HAP-1 (cell line): ENCODE results near the gene ITFG2.
"Not testable (repeated sequence)": the region's sequence is repeated elsewhere in the genome, so short reads cannot be mapped to it uniquely, and the experiment has no call there.

Source experiments
- DNase-seq, 2 experiments: peaks; one replicate each; pipeline ENCODE4 v3.0.0-alpha.2; 2016 to 2020; ENCODE audit warnings: low spot score in 2 of 2
- H3K27me3 ChIP-seq: fragments of 250-450 bp; sonication (Bioruptor Pico); 2 replicates; pipeline ENCODE4 v1.5.1; 2020; ENCODE audit warnings: low read depth, mild to moderate bottlenecking, moderate library complexity
- H3K36me3 ChIP-seq: fragments of 250-450 bp; sonication (Bioruptor Pico); replicated peaks from 2 replicates; pipeline ENCODE4 v1.5.1; 2020; ENCODE audit warnings: mild to moderate bottlenecking
- H3K4me1 ChIP-seq: fragments of 250-450 bp; sonication (Bioruptor Pico); 2 replicates; pipeline ENCODE4 v1.5.1; 2020; ENCODE audit warnings: mild to moderate bottlenecking
- H3K4me3 ChIP-seq: fragments of 250-450 bp; sonication (Bioruptor Pico); 2 replicates; pipeline ENCODE4 v1.5.1; 2020; ENCODE audit warnings: mild to moderate bottlenecking, moderate library complexity
- H3K9me3 ChIP-seq: fragments of 250-450 bp; sonication (Bioruptor Pico); 2 replicates; pipeline ENCODE4 v1.5.1; 2020; ENCODE audit warnings: mild to moderate bottlenecking, moderate library complexity
- in situ Hi-C: fragments of 300-500 bp; cut with MboI; formaldehyde crosslinking; loops from 3 replicates; pipeline ENCODE4 v1.14.3; 2020; ENCODE audit warnings: low sequenced_read_pairs, inconsistent platforms, mixed read lengths

ITFG2 gene

DNA sequence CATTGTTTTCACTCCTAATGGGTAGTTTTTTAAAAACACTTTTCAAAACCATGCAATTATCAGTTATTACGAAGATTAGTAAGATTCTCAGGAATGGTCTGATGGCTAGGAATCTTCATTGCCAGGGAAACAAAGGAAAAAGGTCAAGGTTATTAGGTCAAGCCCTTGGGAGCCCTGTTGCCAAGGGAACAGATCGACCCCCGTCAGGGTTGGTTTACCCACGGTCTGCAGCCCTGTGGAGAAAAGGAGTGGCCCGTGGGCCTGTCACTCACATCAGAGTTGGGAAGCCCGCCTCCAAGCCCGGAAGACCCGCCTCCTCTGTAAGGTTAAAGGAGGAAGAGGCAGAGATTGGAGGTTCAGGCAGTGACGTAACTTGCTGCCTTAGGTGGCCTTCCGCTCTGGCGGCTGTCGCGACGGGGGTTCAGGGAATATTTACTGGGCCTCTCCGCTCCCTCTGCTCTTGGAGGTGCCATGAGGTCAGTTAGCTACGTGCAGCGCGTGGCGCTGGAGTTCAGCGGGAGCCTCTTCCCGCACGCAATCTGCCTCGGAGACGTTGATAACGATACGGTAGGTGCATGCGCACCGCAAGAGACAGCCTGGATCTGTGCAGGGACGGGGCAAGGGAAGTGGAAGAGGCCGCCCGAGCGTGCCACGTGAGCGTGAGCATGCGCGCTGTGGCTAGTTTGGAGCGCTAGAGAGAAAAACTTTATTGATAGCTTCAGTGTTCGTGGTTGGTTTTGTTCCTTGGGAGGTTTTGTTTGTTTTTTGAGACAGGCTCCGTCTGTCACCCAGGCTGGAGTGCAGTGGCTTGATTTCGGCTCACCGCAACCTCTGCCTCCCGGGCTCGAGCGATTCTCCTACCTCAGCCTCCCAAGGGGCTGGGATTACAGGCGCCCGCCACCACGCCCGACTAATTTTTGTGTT, at the start of gene ITFG2:
Gene ITFG2, plus strand, starts transcription at position 379 of the 924 bp plus-strand sequence. Its CDS starts 93 bp downstream, at position 472.
- Histone ChIP-seq H3K4me1 (peaks cover 4% of the 10 kb centered on the region), H3K36me3 (peaks cover 10% of the 10 kb centered on the region), H3K9me3 (no peaks in the 10 kb centered on the region), H3K4me3 (peak within 1 kb of the TSS; percentile 94), H3K27me3 (no peaks in the 10 kb centered on the region)
- in situ Hi-C loops: no loop called here
- peak; percentile 98 to 99 for DNase-seq

DNA sequence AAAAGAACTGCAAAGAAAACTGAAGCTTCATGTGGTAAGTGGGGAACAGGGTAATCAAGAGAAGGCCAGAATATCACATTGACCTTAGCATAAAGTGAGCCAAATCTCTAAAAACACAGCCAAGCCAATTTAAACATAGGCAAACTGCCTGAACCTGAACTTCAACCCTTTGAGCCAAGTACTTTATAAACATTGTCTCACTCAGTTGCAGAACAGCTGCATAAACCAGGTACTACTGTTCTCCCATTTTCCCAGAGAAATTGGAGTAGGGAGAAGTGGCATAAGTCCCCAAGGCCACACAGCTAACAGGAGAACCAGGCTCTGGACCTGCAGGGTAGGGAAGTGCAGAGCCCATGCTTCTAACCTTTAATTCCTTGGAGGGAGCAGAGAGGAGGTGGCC, 48.1 kb upstream of the ITFG2 start:
- H3K4me1 ChIP-seq: no peaks in the 10 kb centered on the region
- H3K36me3 ChIP-seq: no peaks in the 10 kb centered on the region
- peaks cover 5% of the 10 kb centered on the region for H3K27me3 ChIP-seq
- H3K4me3 ChIP-seq: no peak overlapping the region
- no peaks in the 10 kb centered on the region for H3K9me3 ChIP-seq
- in situ Hi-C loops: no loop called here
- no peak for DNase-seq

DNA sequence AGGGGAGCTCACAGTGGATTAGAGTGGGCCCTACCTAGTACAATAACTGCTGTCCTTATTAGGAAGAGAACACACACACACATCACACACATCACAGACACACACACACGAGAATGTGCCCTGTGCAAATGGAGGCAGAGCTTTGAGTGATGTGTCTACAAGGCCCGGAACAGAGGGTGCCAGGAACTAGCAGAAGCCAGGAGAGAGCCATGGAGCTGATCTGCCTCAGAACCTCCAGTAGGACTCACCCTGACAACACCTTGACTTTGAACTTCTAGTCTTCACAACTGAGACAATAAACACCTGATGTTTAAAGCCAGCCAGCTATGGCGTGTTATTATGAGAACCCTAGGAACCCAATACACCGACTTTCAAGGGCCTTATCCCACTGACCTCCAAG, 47.4 kb upstream of the ITFG2 start:
- no peak for DNase-seq
- Histone ChIP-seq H3K4me3 (no peak overlapping the region), H3K36me3 (no peaks in the 10 kb centered on the region), H3K9me3 (no peaks in the 10 kb centered on the region), H3K27me3 (peaks cover 5% of the 10 kb centered on the region), H3K4me1 (no peaks in the 10 kb centered on the region)
- in situ Hi-C loops: no loop called here

DNA sequence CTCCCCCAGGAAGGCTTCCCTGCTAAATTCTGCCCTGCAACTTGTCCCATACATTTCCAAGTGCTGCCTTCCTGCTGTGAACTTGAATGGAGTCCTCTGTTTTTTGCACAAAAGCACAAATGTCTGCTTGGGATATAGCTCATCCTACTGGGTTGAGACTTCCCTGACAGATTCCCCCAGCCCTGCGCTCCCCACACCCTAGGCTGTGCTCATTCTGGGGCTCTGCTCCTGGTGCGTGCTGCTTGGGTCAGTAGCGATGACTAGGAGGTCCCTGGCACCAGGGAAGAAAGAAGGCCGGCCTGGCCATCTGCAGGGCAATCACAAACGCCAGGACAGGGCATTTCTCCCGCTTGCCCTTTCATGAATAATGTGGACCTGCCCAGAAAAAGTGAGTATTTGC, 46.9 kb upstream of the ITFG2 start:
- in situ Hi-C loops: no loop called here
- DNase-seq: no peak
- H3K4me3 ChIP-seq: no peak overlapping the region
- H3K9me3 ChIP-seq: no peaks in the 10 kb centered on the region
- H3K36me3 ChIP-seq: no peaks in the 10 kb centered on the region
- no peaks in the 10 kb centered on the region for H3K4me1 ChIP-seq
- peaks cover 5% of the 10 kb centered on the region for H3K27me3 ChIP-seq

DNA sequence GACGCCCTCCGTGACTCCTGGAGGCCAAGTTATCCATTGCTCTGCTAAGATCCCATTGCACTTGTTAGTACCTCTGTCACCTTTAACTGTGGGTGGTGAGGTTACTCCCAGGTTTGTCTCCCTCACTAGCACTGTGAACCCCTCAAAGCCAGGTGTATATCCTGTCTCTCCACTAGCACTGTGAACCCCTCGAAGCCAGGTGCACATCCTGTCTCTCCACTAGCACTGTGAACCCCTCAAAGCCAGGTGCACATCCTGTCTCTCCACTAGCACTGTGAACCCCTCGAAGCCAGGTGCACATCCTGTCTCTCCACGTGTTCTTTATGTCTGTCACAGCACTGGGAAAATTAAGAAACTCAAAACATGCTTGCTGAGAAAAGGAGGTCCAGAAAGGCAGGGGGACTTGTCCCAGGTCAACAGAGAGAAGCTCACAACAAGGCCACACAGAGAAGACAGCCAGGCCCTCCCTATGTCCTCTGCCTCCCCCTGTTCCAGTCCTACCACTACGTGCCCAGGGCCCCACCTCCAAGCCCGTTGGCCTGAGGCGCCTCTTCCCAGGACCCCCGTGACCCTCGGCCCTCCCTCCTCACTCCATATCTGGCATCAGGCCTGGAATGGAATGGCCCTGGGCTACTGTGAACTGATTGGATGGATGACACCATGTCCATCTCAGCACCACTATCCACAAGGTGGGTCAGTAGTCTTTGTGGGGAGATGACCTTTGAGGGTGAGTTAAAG, 44.1 kb upstream of the ITFG2 start:
- in situ Hi-C loops: no loop called here
- no peak for DNase-seq
- Histone ChIP-seq H3K4me3 (no peak overlapping the region), H3K9me3 (no peaks in the 10 kb centered on the region), H3K36me3 (no peaks in the 10 kb centered on the region), H3K4me1 (no peaks in the 10 kb centered on the region), H3K27me3 (peaks cover 5% of the 10 kb centered on the region; the same call in 1 of the 2 replicates)

DNA sequence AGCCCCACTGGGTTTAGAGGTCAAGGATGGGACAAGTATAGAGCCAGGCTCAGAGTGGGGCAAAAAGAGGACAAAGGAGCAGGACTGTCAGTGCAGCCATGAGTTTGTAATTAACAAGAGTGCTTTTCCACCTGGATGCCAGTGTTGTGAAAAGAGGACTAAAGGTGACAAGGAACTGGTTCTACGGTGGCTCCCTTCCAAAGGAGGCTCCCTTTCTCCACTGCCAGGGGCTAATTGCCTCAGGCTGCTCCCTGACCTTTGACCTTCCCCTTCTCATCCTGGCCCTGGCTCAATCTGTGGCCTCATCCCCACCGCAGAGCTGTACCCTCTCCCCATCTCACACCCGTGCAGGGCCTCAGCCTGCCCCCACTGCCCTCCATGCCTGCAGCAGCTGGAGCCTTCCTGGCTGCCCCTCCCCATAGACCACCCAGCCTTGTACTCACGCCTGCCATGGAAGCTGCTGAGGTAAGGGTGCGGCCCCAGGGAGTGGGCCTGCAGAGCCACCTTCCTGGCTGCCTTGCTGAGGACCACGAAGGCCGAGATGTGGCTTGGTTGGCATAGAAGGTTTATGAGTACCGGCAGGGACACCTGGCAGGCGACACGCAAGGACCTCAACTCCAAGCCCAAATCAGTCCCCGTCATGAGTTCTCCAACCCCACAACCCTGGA, 42.5 kb upstream of the ITFG2 start:
- H3K27me3 ChIP-seq: no peaks in the 10 kb centered on the region
- no peaks in the 10 kb centered on the region for H3K9me3 ChIP-seq
- in situ Hi-C loops: no loop called here
- DNase-seq: no peak
- no peak overlapping the region for H3K4me3 ChIP-seq
- no peaks in the 10 kb centered on the region for H3K36me3 ChIP-seq
- H3K4me1 ChIP-seq: no peaks in the 10 kb centered on the region

DNA sequence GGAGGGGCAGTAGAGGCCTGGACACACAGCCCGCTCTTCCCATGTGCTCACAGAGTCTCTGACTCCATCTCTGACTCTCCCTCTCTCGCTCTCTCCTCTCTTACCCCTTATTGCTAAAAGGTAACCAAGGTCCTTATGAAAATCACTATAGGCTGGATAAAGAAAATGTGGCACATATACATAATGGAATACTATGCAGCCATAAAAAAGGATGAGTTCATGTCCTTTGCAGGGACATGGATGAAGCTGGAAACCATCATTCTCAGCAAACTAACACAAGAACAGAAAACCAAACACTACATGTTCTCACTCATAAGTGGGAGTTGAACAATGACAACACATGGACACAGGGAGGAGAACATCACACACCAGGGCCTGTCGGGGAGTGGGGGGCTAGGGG, 41.9 kb upstream of the ITFG2 start:
- DNase-seq, H3K4me1 ChIP-seq, H3K36me3 ChIP-seq, H3K27me3 ChIP-seq, in situ Hi-C loops, H3K9me3 ChIP-seq, H3K4me3 ChIP-seq: not testable (repeated sequence)

DNA sequence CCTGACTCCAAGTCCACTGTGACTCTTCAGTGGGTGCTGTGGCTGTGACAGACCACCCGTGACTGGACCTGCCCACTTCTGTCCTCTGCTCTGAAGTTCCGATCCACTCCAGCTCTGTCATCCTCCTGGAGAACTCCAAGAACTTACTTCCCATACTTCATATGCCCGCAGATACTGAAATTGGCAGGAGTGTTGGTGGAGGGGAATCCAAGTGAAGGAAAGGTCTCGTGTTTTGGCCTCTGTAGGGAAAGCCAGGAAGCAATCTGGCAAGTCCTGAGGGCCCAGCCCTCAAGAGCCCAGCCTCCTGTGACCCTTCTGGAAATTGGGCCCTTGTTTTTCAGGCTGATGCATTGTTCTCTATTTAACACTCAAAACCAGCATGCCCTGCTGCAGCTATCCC, 40.1 kb upstream of the ITFG2 start:
- no peak for DNase-seq
- in situ Hi-C loops: no loop called here
- no peak overlapping the region for H3K4me3 ChIP-seq
- H3K9me3 ChIP-seq: no peaks in the 10 kb centered on the region
- H3K4me1 ChIP-seq: no peaks in the 10 kb centered on the region
- no peaks in the 10 kb centered on the region for H3K36me3 ChIP-seq
- H3K27me3 ChIP-seq: 0 out of 2 replicates have a peak, but pooled peaks cover 4% of the 10 kb centered on the region

DNA sequence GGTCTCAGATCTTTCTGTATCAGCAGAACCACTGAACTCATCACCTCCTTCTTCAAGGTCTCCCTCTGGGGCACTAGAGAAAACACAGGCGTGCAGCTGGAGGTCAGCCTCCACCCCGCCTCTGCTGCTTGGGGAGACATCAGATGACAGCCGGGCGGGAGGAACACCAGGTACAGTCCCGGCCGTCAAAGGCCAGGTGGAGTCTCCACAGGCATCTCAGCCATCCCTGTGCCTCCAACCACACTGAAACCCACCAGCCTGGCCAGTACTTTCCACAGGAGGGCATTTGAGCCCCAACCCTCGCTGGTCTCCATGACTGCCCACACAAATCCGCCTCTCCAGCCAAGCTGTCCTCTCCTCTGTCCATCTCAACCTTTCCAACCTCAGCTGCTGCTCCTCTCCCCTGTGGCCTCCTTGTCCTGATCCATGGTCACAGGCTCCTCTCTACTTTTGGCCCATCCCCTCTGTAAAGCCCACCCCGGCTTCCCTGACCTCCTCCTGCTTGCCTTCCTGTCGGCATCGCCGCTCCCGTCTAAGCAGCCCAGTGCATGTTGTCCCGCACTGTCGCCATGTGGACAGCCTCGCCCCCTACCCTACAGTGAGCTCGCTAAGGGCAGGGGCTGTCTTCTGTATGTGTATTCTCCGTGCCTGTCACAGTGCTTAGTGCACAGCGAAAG, 39.1 kb upstream of the ITFG2 start:
- H3K4me3 ChIP-seq: no peak overlapping the region
- no peaks in the 10 kb centered on the region for H3K4me1 ChIP-seq
- in situ Hi-C loops: no loop called here
- no peaks in the 10 kb centered on the region for H3K9me3 ChIP-seq
- H3K27me3 ChIP-seq: peaks cover 10% of the 10 kb centered on the region
- no peak for DNase-seq
- no peaks in the 10 kb centered on the region for H3K36me3 ChIP-seq

DNA sequence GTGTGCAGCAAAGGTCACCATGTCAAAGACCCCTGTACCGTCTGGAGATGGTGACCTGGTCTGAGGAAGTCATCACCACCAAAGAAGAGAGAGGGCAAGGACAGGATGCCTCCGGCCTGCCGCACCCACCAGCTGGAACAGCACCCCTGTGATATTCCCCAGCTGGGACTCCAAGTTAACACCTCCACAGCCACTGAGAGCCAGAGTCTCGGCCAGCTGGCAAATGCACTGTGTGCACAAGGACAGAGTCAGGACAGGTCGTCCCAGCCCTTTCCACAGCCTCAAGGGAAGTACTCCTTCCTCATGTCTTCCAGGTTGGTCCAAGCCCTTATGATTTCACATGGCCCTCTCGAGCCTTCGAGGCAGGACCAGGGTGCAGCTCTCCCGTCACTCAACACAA, 37.0 kb upstream of the ITFG2 start:
- Histone ChIP-seq H3K27me3 (peaks cover 16% of the 10 kb centered on the region), H3K4me1 (no peaks in the 10 kb centered on the region)
- in situ Hi-C loops: no loop called here

DNA sequence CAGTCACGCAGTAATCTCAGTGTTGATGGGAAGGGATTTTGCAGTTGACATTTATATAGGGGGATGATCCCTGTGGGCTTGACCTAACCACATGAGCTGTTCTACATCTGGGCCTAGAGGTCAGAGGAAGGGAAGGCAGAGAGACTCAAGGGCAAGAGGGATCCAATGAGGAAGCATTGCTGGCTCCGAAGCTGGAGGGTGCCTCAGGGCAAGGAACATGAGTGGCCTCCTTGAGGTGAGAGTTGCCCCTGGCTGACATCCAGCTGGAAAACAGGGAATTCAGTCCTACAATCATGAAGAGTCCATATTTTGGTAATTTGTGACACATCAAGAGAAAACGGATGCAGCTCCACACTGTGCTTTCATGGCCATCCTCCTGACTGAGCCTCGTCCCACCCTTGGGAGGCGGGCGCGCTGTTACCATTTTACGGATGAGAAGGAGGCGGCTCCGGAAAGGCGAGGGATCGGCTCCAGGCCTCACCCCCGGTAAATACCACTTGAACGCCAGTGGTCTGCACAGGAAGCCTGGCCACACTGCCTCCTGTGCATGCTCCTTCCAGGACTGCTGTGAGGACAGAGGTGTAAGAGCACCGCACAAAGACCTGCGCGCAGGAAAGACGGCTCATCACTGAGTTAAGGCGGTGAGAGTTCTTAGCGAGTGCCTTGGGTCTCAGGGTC, 36.2 kb upstream of the ITFG2 start:
- no peaks in the 10 kb centered on the region for H3K36me3 ChIP-seq
- no peaks in the 10 kb centered on the region for H3K9me3 ChIP-seq
- H3K27me3 ChIP-seq: peaks cover 16% of the 10 kb centered on the region
- no peaks in the 10 kb centered on the region for H3K4me1 ChIP-seq
- no peak for DNase-seq
- no peak overlapping the region for H3K4me3 ChIP-seq
- in situ Hi-C loops: no loop called here

More for the DNA sequence above, 37.0 kb upstream of the ITFG2 start:
- H3K9me3 ChIP-seq: no peaks in the 10 kb centered on the region
- no peaks in the 10 kb centered on the region for H3K36me3 ChIP-seq
- no peak overlapping the region for H3K4me3 ChIP-seq
- no peak for DNase-seq

DNA sequence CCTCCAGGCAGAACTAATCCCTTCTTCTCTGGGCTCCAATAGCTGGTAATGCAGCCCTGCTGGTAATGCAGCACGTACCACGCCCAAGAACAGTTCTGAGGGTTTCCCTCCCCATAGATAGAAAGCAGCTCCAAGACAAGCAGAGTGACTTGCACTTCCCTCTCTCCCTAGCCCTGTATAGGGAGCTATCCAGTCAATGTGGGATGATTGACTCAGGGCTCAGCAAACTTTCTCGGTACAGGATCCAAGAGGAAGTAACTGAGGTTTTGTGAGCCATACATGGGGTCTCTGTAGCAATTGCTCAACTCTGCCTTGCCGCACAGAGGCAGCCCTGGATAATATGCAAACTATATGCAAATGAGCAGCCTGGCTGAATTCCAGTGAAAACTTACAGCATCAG, 33.2 kb upstream of the ITFG2 start:
- DNase-seq: no peak
- H3K4me3 ChIP-seq: no peak overlapping the region
- H3K27me3 ChIP-seq: peaks cover 18% of the 10 kb centered on the region
- H3K4me1 ChIP-seq: no peaks in the 10 kb centered on the region
- no peaks in the 10 kb centered on the region for H3K9me3 ChIP-seq
- in situ Hi-C loops: no loop called here
- no peaks in the 10 kb centered on the region for H3K36me3 ChIP-seq
